Epithelial cell of esophagus (primary cell): ENCODE data around the gene IGF1R.

Source experiments
- DNase-seq: peaks from one replicate; pipeline ENCODE4 v3.0.0; 2010; ENCODE audit warnings: low read depth
- H3K4me3 ChIP-seq: 2 replicates; pipeline ENCODE4 v1.5.1; 2011; ENCODE audit warnings: mild to moderate bottlenecking, low read length, control low read depth
- CTCF ChIP-seq: IDR thresholded peaks from 2 replicates; pipeline ENCODE4 v1.5.1; 2011; ENCODE audit warnings: low read depth, mild to moderate bottlenecking, low read length, control low read depth, inconsistent platforms; ENCODE audit not compliant: insufficient read depth; ENCODE audit errors: missing control alignments

The IGF1R gene

GRCh38 chr15:98770984-98771383 lies 122.6 kb downstream of the IGF1R start:
- DNase-seq, result no peak
- no peak for TF ChIP-seq CTCF
- no peak overlapping the region for H3K4me3 ChIP-seq

- H3K4me3 ChIP-seq, result no peak overlapping the region
- TF ChIP-seq CTCF, result no peak
- no peak for DNase-seq
Observed at GRCh38 chr15:98771541-98771940, 123.2 kb downstream of the IGF1R start.

GRCh38 chr15:98772895-98773294 lies 124.6 kb downstream of the IGF1R start:
- TF ChIP-seq CTCF, result no peak
- no peak for DNase-seq
- H3K4me3 ChIP-seq, result no peak overlapping the region

GRCh38 chr15:98773616-98774015 lies 125.3 kb downstream of the IGF1R start:
- no peak overlapping the region for H3K4me3 ChIP-seq

GRCh38 chr15:98774756-98775497 lies 126.6 kb downstream of the IGF1R start:
- no peak for TF ChIP-seq CTCF
- H3K4me3 ChIP-seq, result no peak overlapping the region
- peak; percentile 98 for DNase-seq

More at GRCh38 chr15:98773616-98774015, 125.3 kb downstream of the IGF1R start:
- no peak for TF ChIP-seq CTCF
- DNase-seq, result no peak

GRCh38 chr15:98775498-98776230 lies 127.3 kb downstream of the IGF1R start:
- no peak overlapping the region for H3K4me3 ChIP-seq
- DNase-seq, result no peak
- no peak for TF ChIP-seq CTCF
